HL-60 (cell line): ENCODE data around the gene FYN.

ENCODE experiments used
- DNase-seq, 2 experiments: peaks; one replicate each; pipeline ENCODE4 v3.0.0-alpha.2; 2010 to 2020; ENCODE audit warnings: low read depth in 1 of 2, low spot score in 1 of 2
- H3K27ac ChIP-seq: fragments of 250-450 bp; sonication (Bioruptor Pico); replicated peaks from 2 replicates; pipeline ENCODE4 v1.5.1; 2020; ENCODE audit warnings: mild to moderate bottlenecking, moderate library complexity
- H3K27me3 ChIP-seq: fragments of 250-450 bp; sonication (Bioruptor Pico); 2 replicates; pipeline ENCODE4 v1.5.1; 2021; ENCODE audit warnings: mild to moderate bottlenecking, moderate library complexity; ENCODE audit not compliant: insufficient read depth, poor library complexity, severe bottlenecking
- H3K4me3 ChIP-seq: replicated peaks from 2 replicates; pipeline ENCODE4 v1.5.1; 2011; ENCODE audit warnings: mild to moderate bottlenecking, control low read depth, low read length; ENCODE audit not compliant: insufficient read depth
- CTCF ChIP-seq: IDR thresholded peaks from one replicate; pipeline ENCODE4 v1.5.1; 2011; ENCODE audit warnings: low read length, control low read depth, inconsistent platforms; ENCODE audit not compliant: insufficient read depth
- GABPA ChIP-seq: IDR thresholded peaks from 2 replicates; pipeline ENCODE4 v1.6.1; 2012; ENCODE audit warnings: low read depth
- POLR2AphosphoS5 ChIP-seq: IDR thresholded peaks from 2 replicates; pipeline ENCODE4 v1.6.1; 2012; ENCODE audit warnings: low read depth
- REST ChIP-seq: IDR thresholded peaks from 2 replicates; pipeline ENCODE4 v1.6.1; 2012; ENCODE audit warnings: low read depth; ENCODE audit not compliant: insufficient replicate concordance
- SPI1 ChIP-seq: IDR thresholded peaks from 2 replicates; pipeline ENCODE4 v1.6.1; 2012; ENCODE audit warnings: low read depth, mild to moderate bottlenecking, borderline replicate concordance

FYN gene

GRCh38 chr6:111724505-111724904, 148.7 kb downstream of the FYN start:
- Histone ChIP-seq H3K4me3 (no peak overlapping the region), H3K27ac (no peak overlapping the region), H3K27me3 (peaks cover 3% of the 10 kb centered on the region)
- DNase-seq: peak; percentile 3 to 15
- TF ChIP-seq POLR2AphosphoS5 (no peak), SPI1 (peak; percentile 88)

GRCh38 chr6:111724039-111724438, 149.2 kb downstream of the FYN start:
- Histone ChIP-seq H3K27ac (no peak overlapping the region), H3K4me3 (no peak overlapping the region), H3K27me3 (peaks cover 3% of the 10 kb centered on the region)
- DNase-seq: no peak
- TF ChIP-seq REST (no peak), CTCF (no peak), POLR2AphosphoS5 (no peak), SPI1 (no peak), GABPA (no peak)

GRCh38 chr6:111723412-111723970, 149.8 kb downstream of the FYN start:
- DNase-seq: no peak
- H3K4me3 ChIP-seq: no peak overlapping the region
- H3K27me3 ChIP-seq: peaks cover 3% of the 10 kb centered on the region
- H3K27ac ChIP-seq: no peak overlapping the region
- TF ChIP-seq POLR2AphosphoS5 (no peak), SPI1 (no peak), GABPA (no peak), CTCF (no peak)

GRCh38 chr6:111722179-111722731, 151.0 kb downstream of the FYN start:
- TF ChIP-seq POLR2AphosphoS5: no peak
- no peak for TF ChIP-seq GABPA
- no peak for TF ChIP-seq CTCF
- no peak for TF ChIP-seq REST
- no peak for TF ChIP-seq SPI1
- no peaks in the 10 kb centered on the region for H3K27me3 ChIP-seq
- peak in 1 of 2 experiments; percentile 10 for DNase-seq
- no peak overlapping the region for H3K27ac ChIP-seq
- no peak overlapping the region for H3K4me3 ChIP-seq
